Stimulated activated CD4-positive, alpha-beta T cell treated with anti-CD3 and anti-CD28 coated beads, TNF-alpha, amount 100 ng/mL, for 4 hours (primary cell): ENCODE results near the gene BRAT1.

Experiments
- DNase-seq, 3 experiments: peaks; one replicate each; pipeline ENCODE4 v3.0.0-alpha.2; 2020; ENCODE audit warnings: low read depth in 3 of 3

The BRAT1 gene

DNA sequence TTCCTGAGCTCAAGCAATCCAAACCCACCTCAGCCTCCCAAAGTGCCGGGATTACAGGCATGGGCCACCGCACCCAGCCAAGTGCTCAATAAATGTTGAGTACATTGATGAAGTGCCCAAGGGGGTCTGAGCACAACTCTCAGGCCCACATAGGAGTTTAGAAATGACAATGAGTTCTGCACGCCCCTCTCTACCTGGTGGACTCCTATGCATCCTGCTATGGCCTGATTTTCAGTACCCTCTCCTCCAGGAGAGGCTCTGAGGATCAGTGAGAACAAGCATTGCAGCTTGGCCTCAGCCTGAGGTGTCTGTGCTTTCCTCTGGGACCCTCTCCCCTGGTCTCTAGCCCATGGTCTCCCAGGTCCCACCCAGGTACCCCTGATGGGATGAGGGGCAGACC is 58.3 kb downstream of the BRAT1 start:
- no peak for DNase-seq

DNA sequence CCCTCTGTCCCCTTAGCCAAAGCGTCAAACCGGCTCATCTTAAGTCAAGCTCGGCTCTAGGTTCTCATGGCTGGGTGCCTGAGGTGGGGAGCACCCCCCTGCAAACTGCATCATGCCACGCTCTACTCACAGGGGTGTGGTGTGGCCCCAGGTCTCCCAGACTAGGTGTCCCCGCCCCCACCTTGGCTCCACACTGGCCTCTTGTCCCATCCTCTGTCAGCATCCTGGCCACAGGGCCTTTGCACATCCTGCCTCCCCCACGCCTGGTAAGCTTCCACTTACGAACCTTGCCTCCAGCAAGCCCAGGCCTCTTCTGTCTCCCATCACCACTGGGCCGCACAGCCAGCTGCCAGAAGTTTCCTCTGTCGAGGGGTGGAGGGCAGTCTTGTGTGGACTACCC is 58.9 kb downstream of the BRAT1 start:
- DNase-seq, result no peak

- no peak for DNase-seq
Measured at GRCh38 chr7:2495418-2496299, 59.7 kb downstream of the BRAT1 start.

DNA sequence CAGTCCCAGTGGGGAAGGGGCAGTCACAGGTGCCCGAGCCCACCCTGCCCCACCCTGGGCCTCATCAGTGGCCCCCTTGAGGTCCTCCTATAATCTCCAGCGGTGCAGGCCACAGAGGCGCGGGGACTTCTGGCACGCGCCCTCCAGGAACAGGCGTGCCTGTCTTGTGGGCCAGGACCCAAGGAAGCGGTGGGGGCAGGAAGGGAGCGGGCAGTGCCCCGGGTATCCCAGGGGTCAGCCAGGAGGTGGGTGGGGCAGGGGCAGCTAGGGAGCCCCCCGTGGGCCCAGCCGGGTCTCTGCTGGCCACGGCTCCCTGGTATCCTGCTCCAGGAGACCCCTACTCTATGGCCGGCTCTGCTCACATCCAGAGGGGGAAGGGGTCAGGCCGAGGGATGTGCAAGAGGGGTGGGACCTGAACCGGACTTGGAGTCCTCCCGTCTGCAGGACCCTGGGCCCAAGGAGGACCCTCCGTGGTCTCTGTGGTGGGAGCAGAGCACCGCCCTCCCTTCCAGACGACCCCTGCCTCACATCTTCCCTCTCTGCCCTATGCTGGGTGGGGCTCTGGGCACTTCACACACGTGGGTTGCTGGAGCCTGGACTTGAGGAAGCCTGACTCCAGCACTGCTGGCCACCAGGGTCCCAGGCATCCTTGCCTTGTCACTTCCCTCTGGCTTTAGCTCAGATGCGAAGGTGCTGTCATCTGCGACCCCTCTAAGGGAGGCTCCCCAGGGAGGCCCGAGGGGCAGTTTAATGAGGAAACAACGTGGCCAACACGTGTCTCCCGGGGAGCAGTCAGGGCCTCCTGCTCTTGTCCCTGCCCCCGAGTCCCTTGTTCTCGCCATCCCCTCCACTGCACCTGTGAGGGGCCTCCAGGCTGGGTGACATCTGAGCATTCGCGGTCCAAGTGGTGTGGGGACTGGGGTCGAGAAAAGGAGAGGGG is 60.9 kb downstream of the BRAT1 start:
- no peak for DNase-seq

GRCh38 chr7:2493205-2494164 is 61.8 kb downstream of the BRAT1 start:
- DNase-seq, result no peak

- no peak for DNase-seq
Measured at GRCh38 chr7:2492038-2492437, 63.3 kb downstream of the BRAT1 start.

DNA sequence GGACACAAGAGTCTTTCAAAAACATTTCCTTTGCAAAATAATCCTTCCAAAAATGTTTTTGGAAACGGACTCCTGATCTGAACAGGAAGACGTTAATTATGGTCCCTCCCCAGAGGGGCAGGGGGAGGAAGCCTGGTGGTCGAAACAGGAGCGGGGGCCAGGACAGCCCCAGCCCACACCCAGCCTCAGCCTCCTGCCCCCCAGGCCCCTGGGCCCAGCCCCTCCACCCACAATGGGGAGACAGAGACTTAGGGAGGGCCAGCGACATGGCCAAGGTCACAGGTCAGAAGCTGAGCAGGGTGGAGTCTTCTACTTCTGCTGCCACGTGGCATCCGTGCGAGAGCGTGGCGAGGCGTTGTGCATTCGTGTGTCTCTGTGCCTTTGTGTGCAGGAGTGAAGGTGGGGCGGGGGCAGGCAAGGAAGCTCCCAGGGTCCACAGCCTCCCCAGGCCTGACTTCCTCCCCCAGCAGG is 65.1 kb downstream of the BRAT1 start:
- no peak for DNase-seq

- DNase-seq, result no peak
Measured at GRCh38 chr7:2488681-2489080, 66.6 kb downstream of the BRAT1 start.

GRCh38 chr7:2488272-2488645 is 67.1 kb downstream of the BRAT1 start:
- DNase-seq, result no peak
